Measurements from ENCODE around the gene AMMECR1. TPM values are rescaled to one million over a fixed set of nuclear protein-coding genes. Genes with fewer than 3 reads are reported as not detected.

AMMECR1 gene
- total and polyA plus RNA-seq, 2 experiments from 2014 or later = 16.9 to 32.5 TPM

- no peaks in the 10 kb centered on the region for H3K36me3 Mint-ChIP-seq (ENCODE audit: low read depth)
- H2AFZ ChIP-seq = no peak overlapping the region
- no peak overlapping the region for H3K4me3 ChIP-seq
- no peak overlapping the region for H3K4me2 ChIP-seq
- no peaks in the 10 kb centered on the region for H3F3A ChIP-seq (replicated peaks; ENCODE audit: low read depth)
- no peaks in the 10 kb centered on the region for H4K20me1 ChIP-seq (replicated peaks; ENCODE audit: insufficient read depth)
- H3K9me2 ChIP-seq (ENCODE audit: insufficient read depth) = no peaks in the 10 kb centered on the region
- no peaks in the 10 kb centered on the region; the same call in 2 of the 3 replicates for H3K9me3 Mint-ChIP-seq
- no peak overlapping the region for H3K27ac ChIP-seq (ENCODE audit: low read depth)
- H3K36me3 ChIP-seq (ENCODE audit: insufficient read depth) = no peaks in the 10 kb centered on the region
- no peaks in the 10 kb centered on the region for H3K27me3 Mint-ChIP-seq (ENCODE audit: insufficient read depth, low read depth, poor library complexity)
- peaks cover 29% of the 10 kb centered on the region for H3K4me1 Mint-ChIP-seq
- ATAC-seq (no peak), DNase-seq (ENCODE audit: low spot score) (no peak)
- no peak overlapping the region for H3K27ac Mint-ChIP-seq
- H3K79me2 ChIP-seq (replicated peaks; ENCODE audit: insufficient read depth) = peaks cover 16% of the 10 kb centered on the region; the same call in 1 of the 2 replicates
- no peaks in the 10 kb centered on the region for H3K27me3 ChIP-seq (ENCODE audit: insufficient read depth)
- H3K4me1 ChIP-seq (ENCODE audit: insufficient read depth) = peaks cover 16% of the 10 kb centered on the region
- no peak overlapping the region for H3K4me3 Mint-ChIP-seq
- TF ChIP-seq REST (IDR thresholded peaks at IDR 0.05; ENCODE audit: unreplicated experiment) = no peak
- TF ChIP-seq EZH2phosphoT487 (IDR thresholded peaks at IDR 0.05; ENCODE audit: unreplicated experiment) = no peak
- no peak for TF ChIP-seq ZNF114 (CRISPR knock-in tag; IDR thresholded peaks at IDR 0.05)
- no peak for TF ChIP-seq ETS1 (IDR thresholded peaks at IDR 0.05)
- no peak for TF ChIP-seq ZNF331 (CRISPR knock-in tag; IDR thresholded peaks at IDR 0.05; ENCODE audit: low read depth)
- TF ChIP-seq STAT1 (IDR thresholded peaks at IDR 0.05; ENCODE audit: unreplicated experiment) = no peak
- no peak for TF ChIP-seq POLR2AphosphoS5 (IDR thresholded peaks at IDR 0.05; ENCODE audit: low read depth)
- TF ChIP-seq ZNF462 (CRISPR knock-in tag; IDR thresholded peaks at IDR 0.05) = no peak
- no peak for TF ChIP-seq CREB1 (CRISPR knock-in tag; IDR thresholded peaks at IDR 0.05; ENCODE audit: low read depth)
- no peak for TF ChIP-seq JUNB (IDR thresholded peaks at IDR 0.05; ENCODE audit: unreplicated experiment)
Measured at GRCh38 chrX:110252711-110253110, 65.2 kb downstream of the AMMECR1 start.

Measured in GM23338 (cell line).